Mesendoderm (in vitro differentiated cells): ENCODE data around the gene ASTN2.

Source experiments
- DNase-seq: peaks from one replicate; pipeline ENCODE4 v3.0.0; 2013
- H2AK5ac ChIP-seq: 2 replicates; pipeline ENCODE4 v1.6.1; 2013; ENCODE audit warnings: low read length, inconsistent platforms
- H2BK120ac ChIP-seq: 2 replicates; pipeline ENCODE4 v1.6.1; 2013; ENCODE audit warnings: low read depth, mild to moderate bottlenecking, low read length, moderate library complexity, mixed read lengths
- H2BK15ac ChIP-seq: replicated peaks from 2 replicates; pipeline ENCODE4 v1.6.1; 2013; ENCODE audit warnings: low read depth, mild to moderate bottlenecking, moderate library complexity
- H2BK5ac ChIP-seq: 2 replicates; pipeline ENCODE4 v1.6.1; 2013; ENCODE audit warnings: low read length, inconsistent platforms
- H3K18ac ChIP-seq: 2 replicates; pipeline ENCODE4 v1.6.1; 2013; ENCODE audit warnings: mild to moderate bottlenecking, low read length, mixed read lengths
- H3K23ac ChIP-seq: one replicate; pipeline ENCODE4 v1.6.1; 2013; ENCODE audit warnings: low read length
- H3K27ac ChIP-seq: 2 replicates; pipeline ENCODE4 v1.5.1; 2013; ENCODE audit warnings: low read depth, mild to moderate bottlenecking, inconsistent platforms, low read length, moderate library complexity
- H3K27me3 ChIP-seq: 2 replicates; pipeline ENCODE4 v1.6.1; 2013; ENCODE audit warnings: low read length, control low read depth, mild to moderate bottlenecking, inconsistent platforms; ENCODE audit not compliant: insufficient read depth, poor library complexity
- H3K36me3 ChIP-seq: 2 replicates; pipeline ENCODE4 v1.6.1; 2013; ENCODE audit warnings: low read length, inconsistent platforms; ENCODE audit not compliant: control insufficient read depth, insufficient read depth
- H3K4ac ChIP-seq: one replicate; pipeline ENCODE4 v1.6.1; 2013; ENCODE audit warnings: low read depth, mild to moderate bottlenecking, low read length, moderate library complexity
- H3K4me1 ChIP-seq: 2 replicates; pipeline ENCODE4 v1.6.1; 2013; ENCODE audit warnings: low read depth, low read length, inconsistent platforms; ENCODE audit not compliant: control insufficient read depth
- H3K4me2 ChIP-seq: 2 replicates; pipeline ENCODE4 v1.6.1; 2013; ENCODE audit warnings: low read length
- H3K4me3 ChIP-seq: 2 replicates; pipeline ENCODE4 v1.5.1; 2013; ENCODE audit warnings: mild to moderate bottlenecking, low read length
- H3K56ac ChIP-seq: one replicate; pipeline ENCODE4 v1.6.1; 2013; ENCODE audit warnings: low read length
- H3K79me1 ChIP-seq: 2 replicates; pipeline ENCODE4 v1.6.1; 2013; ENCODE audit warnings: low read length, inconsistent platforms
- H3K79me2 ChIP-seq: 2 replicates; pipeline ENCODE4 v1.6.1; 2013; ENCODE audit warnings: mild to moderate bottlenecking, low read length; ENCODE audit not compliant: control insufficient read depth, insufficient read depth
- H3K9ac ChIP-seq: 2 replicates; pipeline ENCODE4 v1.6.1; 2013; ENCODE audit warnings: low read length, inconsistent platforms
- H4K5ac ChIP-seq: one replicate; pipeline ENCODE4 v1.6.1; 2013; ENCODE audit warnings: low read length
- H4K8ac ChIP-seq: one replicate; pipeline ENCODE4 v1.6.1; 2013; ENCODE audit warnings: low read depth, mild to moderate bottlenecking, control low read depth, low read length, moderate library complexity
- WGBS: extraction: QIAGEN DNeasy Blood & Tissue Kit; methylation state at CpG from one replicate; pipeline ENCODE4 v1.1.7; 2013; ENCODE audit warnings: low lambda C conversion rate, missing lambda C conversion rate; ENCODE audit not compliant: insufficient coverage; ENCODE audit errors: extremely low coverage; 5-methylcytosine and 5-hydroxymethylcytosine counted together

ASTN2 gene

GRCh38 chr9:117092582-117092981, 322.3 kb downstream of the ASTN2 start:
- H3K27ac ChIP-seq, result no peak overlapping the region
- H2BK120ac ChIP-seq, result no peak overlapping the region
- H3K23ac ChIP-seq, result peak overlapping the region; percentile 7
- no peaks in the 10 kb centered on the region for H3K79me1 ChIP-seq
- no peaks in the 10 kb centered on the region for H3K79me2 ChIP-seq
- H3K4me3 ChIP-seq, result no peak overlapping the region
- peak overlapping the region; percentile 25 for H3K18ac ChIP-seq
- H4K5ac ChIP-seq, result peak overlapping the region; percentile 77
- no peak overlapping the region for H3K9ac ChIP-seq
- H3K27me3 ChIP-seq, result no peaks in the 10 kb centered on the region
- peak; percentile 70 for DNase-seq
- peaks cover 12% of the 10 kb centered on the region for H3K4me1 ChIP-seq
- no peaks in the 10 kb centered on the region for H3K36me3 ChIP-seq
- no peak overlapping the region for H2BK15ac ChIP-seq
- H4K8ac ChIP-seq, result no peak overlapping the region
- peak overlapping the region; percentile 69 for H2BK5ac ChIP-seq
- peak overlapping the region; percentile 69 for H3K56ac ChIP-seq
- peak overlapping the region; percentile 79 for H2AK5ac ChIP-seq
- peak overlapping the region; percentile 79 for H3K4ac ChIP-seq
- no CpG with 5 or more reads among the region's 1 CpG for WGBS
- no peak overlapping the region for H3K4me2 ChIP-seq

GRCh38 chr9:117091529-117091928, 323.3 kb downstream of the ASTN2 start:
- no peak overlapping the region for H3K4me2 ChIP-seq
- H3K79me1 ChIP-seq, result no peaks in the 10 kb centered on the region
- no peak overlapping the region for H3K9ac ChIP-seq
- H4K8ac ChIP-seq, result no peak overlapping the region
- no peak overlapping the region for H2BK5ac ChIP-seq
- no peak overlapping the region for H4K5ac ChIP-seq
- H3K36me3 ChIP-seq, result no peaks in the 10 kb centered on the region
- DNase-seq, result peak; percentile 51
- no peak overlapping the region for H3K4me3 ChIP-seq
- H3K4ac ChIP-seq, result no peak overlapping the region
- no peak overlapping the region for H2BK120ac ChIP-seq
- H3K27me3 ChIP-seq, result no peaks in the 10 kb centered on the region
- H3K18ac ChIP-seq, result peak overlapping the region; percentile 78
- H2AK5ac ChIP-seq, result no peak overlapping the region
- no peak overlapping the region for H3K56ac ChIP-seq
- H3K79me2 ChIP-seq, result no peaks in the 10 kb centered on the region
- H3K4me1 ChIP-seq, result peaks cover 12% of the 10 kb centered on the region
- no peak overlapping the region for H3K27ac ChIP-seq
- WGBS, result no CpG with 5 or more reads among the region's 4 CpGs
- no peak overlapping the region for H2BK15ac ChIP-seq
- H3K23ac ChIP-seq, result no peak overlapping the region

GRCh38 chr9:117088786-117089185, 326.1 kb downstream of the ASTN2 start:
- H2BK5ac ChIP-seq, result no peak overlapping the region
- no peak overlapping the region for H3K4ac ChIP-seq
- H3K27ac ChIP-seq, result no peak overlapping the region
- no peak overlapping the region for H3K4me3 ChIP-seq
- no peaks in the 10 kb centered on the region for H3K79me2 ChIP-seq
- no peaks in the 10 kb centered on the region for H3K27me3 ChIP-seq
- H4K8ac ChIP-seq, result no peak overlapping the region
- H3K4me1 ChIP-seq, result peaks cover 10% of the 10 kb centered on the region
- H3K36me3 ChIP-seq, result no peaks in the 10 kb centered on the region
- H3K18ac ChIP-seq, result no peak overlapping the region
- H3K23ac ChIP-seq, result no peak overlapping the region
- H2BK120ac ChIP-seq, result no peak overlapping the region
- DNase-seq, result no peak
- WGBS, result no CpG with 5 or more reads among the region's 6 CpGs
- no peak overlapping the region for H2AK5ac ChIP-seq
- no peaks in the 10 kb centered on the region for H3K79me1 ChIP-seq
- no peak overlapping the region for H3K4me2 ChIP-seq
- H4K5ac ChIP-seq, result no peak overlapping the region
- H3K9ac ChIP-seq, result no peak overlapping the region
- H2BK15ac ChIP-seq, result no peak overlapping the region
- H3K56ac ChIP-seq, result no peak overlapping the region

- Histone ChIP-seq H3K27ac (no peak overlapping the region), H2BK120ac (no peak overlapping the region), H4K5ac (no peak overlapping the region), H3K79me2 (no peaks in the 10 kb centered on the region), H3K4ac (no peak overlapping the region), H3K36me3 (no peaks in the 10 kb centered on the region), H3K79me1 (no peaks in the 10 kb centered on the region), H2BK5ac (no peak overlapping the region), H3K56ac (no peak overlapping the region), H2BK15ac (no peak overlapping the region), H3K4me3 (no peak overlapping the region), H3K9ac (no peak overlapping the region), H3K18ac (no peak overlapping the region), H2AK5ac (no peak overlapping the region), H3K27me3 (no peaks in the 10 kb centered on the region), H3K4me1 (peaks cover 12% of the 10 kb centered on the region), H4K8ac (no peak overlapping the region), H3K23ac (no peak overlapping the region), H3K4me2 (no peak overlapping the region)
- WGBS, result no CpG with 5 or more reads among the region's 4 CpGs
- DNase-seq, result no peak
Measured at GRCh38 chr9:117088140-117088539, 326.7 kb downstream of the ASTN2 start.

GRCh38 chr9:117084221-117084620, 330.6 kb downstream of the ASTN2 start:
- WGBS, result no CpG with 5 or more reads among the region's 4 CpGs
- no peak overlapping the region for H3K23ac ChIP-seq

GRCh38 chr9:117083559-117083958, 331.3 kb downstream of the ASTN2 start:
- no peak overlapping the region for H3K4me3 ChIP-seq
- H3K4ac ChIP-seq, result no peak overlapping the region
- DNase-seq, result no peak

More at GRCh38 chr9:117084221-117084620, 330.6 kb downstream of the ASTN2 start:
- H2BK5ac ChIP-seq, result no peak overlapping the region
- no peaks in the 10 kb centered on the region for H3K36me3 ChIP-seq
- H3K4me1 ChIP-seq, result peaks cover 4% of the 10 kb centered on the region
- no peak overlapping the region for H3K18ac ChIP-seq
- no peak overlapping the region for H3K4me2 ChIP-seq
- no peaks in the 10 kb centered on the region for H3K79me1 ChIP-seq
- no peak overlapping the region for H2BK120ac ChIP-seq
- H2AK5ac ChIP-seq, result no peak overlapping the region
- no peak overlapping the region for H3K4me3 ChIP-seq
- H3K27me3 ChIP-seq, result no peaks in the 10 kb centered on the region
- no peak overlapping the region for H2BK15ac ChIP-seq
- no peak overlapping the region for H3K4ac ChIP-seq
- H3K27ac ChIP-seq, result no peak overlapping the region
- H3K56ac ChIP-seq, result no peak overlapping the region
- no peak overlapping the region for H3K9ac ChIP-seq
- H4K8ac ChIP-seq, result no peak overlapping the region
- H4K5ac ChIP-seq, result no peak overlapping the region
- no peaks in the 10 kb centered on the region for H3K79me2 ChIP-seq
- DNase-seq, result no peak

More at GRCh38 chr9:117083559-117083958, 331.3 kb downstream of the ASTN2 start:
- Histone ChIP-seq H3K4me1 (peaks cover 4% of the 10 kb centered on the region), H3K23ac (no peak overlapping the region), H3K56ac (no peak overlapping the region), H3K27me3 (no peaks in the 10 kb centered on the region), H2BK5ac (no peak overlapping the region), H2BK120ac (no peak overlapping the region), H4K8ac (no peak overlapping the region), H3K36me3 (no peaks in the 10 kb centered on the region), H4K5ac (no peak overlapping the region), H2AK5ac (no peak overlapping the region), H3K18ac (no peak overlapping the region), H3K79me1 (no peaks in the 10 kb centered on the region), H3K27ac (no peak overlapping the region), H3K4me2 (no peak overlapping the region), H3K79me2 (no peaks in the 10 kb centered on the region), H2BK15ac (no peak overlapping the region), H3K9ac (no peak overlapping the region)
- WGBS, result no CpG with 5 or more reads among the region's 8 CpGs
